CD14-positive monocyte (primary cell): ENCODE data around the gene STAC. TPM values are rescaled to one million over a fixed set of nuclear protein-coding genes. Genes with fewer than 3 reads are reported as not detected.

Experiments used
- DNase-seq, 3 donors: peaks; one replicate each; pipeline ENCODE4 v3.0.0-alpha.2; 2011 to 2022
- H2AFZ ChIP-seq: 2 replicates; pipeline ENCODE4 v1.6.0; 2012; ENCODE audit warnings: mild to moderate bottlenecking, low read depth, low read length, inconsistent platforms; ENCODE audit not compliant: insufficient read depth, poor library complexity, severe bottlenecking
- H3K27ac ChIP-seq, 2 donors: 1 replicate in 1 of 2; 2 replicates in 1 of 2; pipeline ENCODE4 v1.5.1; 2012 to 2013; ENCODE audit warnings: low read length in 2 of 2, control low read depth in 1 of 2, inconsistent platforms in 1 of 2, low read depth in 1 of 2, mild to moderate bottlenecking in 1 of 2
- H3K27me3 ChIP-seq, 2 donors: one replicate each; pipeline versions ENCODE4 v1.6.0 to v1.6.1; 2011 to 2013; ENCODE audit warnings: low read length in 2 of 2; ENCODE audit not compliant: control insufficient read depth in 2 of 2, insufficient read depth in 2 of 2
- H3K36me3 ChIP-seq, 2 donors: replicated peaks in 1 of 2; 1 replicate in 1 of 2; 2 replicates in 1 of 2; pipeline versions ENCODE4 v1.5.1 to v1.6.1; 2012 to 2013; ENCODE audit warnings: low read length in 2 of 2, control low read depth in 1 of 2, inconsistent platforms in 1 of 2, mild to moderate bottlenecking in 1 of 2; ENCODE audit not compliant: insufficient read depth in 2 of 2, control insufficient read depth in 1 of 2
- H3K4me1 ChIP-seq, 2 donors: 1 replicate in 1 of 2; 2 replicates in 1 of 2; pipeline versions ENCODE4 v1.5.1 to v1.6.1; 2012 to 2013; ENCODE audit warnings: low read length in 2 of 2, control low read depth in 1 of 2, inconsistent platforms in 1 of 2, mild to moderate bottlenecking in 1 of 2, moderate library complexity in 1 of 2; ENCODE audit not compliant: insufficient read depth in 2 of 2, control insufficient read depth in 1 of 2
- H3K4me2 ChIP-seq: replicated peaks from 2 replicates; pipeline ENCODE3; 2012; ENCODE audit warnings: low read length, moderate library complexity, mild to moderate bottlenecking; ENCODE audit not compliant: poor library complexity, severe bottlenecking; ENCODE audit errors: extremely low read depth
- H3K4me3 ChIP-seq, 3 experiments: fragments of 200-600 bp in 1 of 3; sonication (generic) in 1 of 3; replicated peaks in 1 of 3; 1 replicate in 2 of 3; 2 replicates in 1 of 3; pipeline ENCODE4 v1.5.1; 2011 to 2013; ENCODE audit warnings: low read length in 3 of 3, mild to moderate bottlenecking in 3 of 3, control low read depth in 2 of 3, low read depth in 2 of 3, inconsistent platforms in 1 of 3, moderate library complexity in 1 of 3
- H3K79me2 ChIP-seq: 2 replicates; pipeline ENCODE4 v1.6.0; 2012; ENCODE audit warnings: mild to moderate bottlenecking, control low read depth, inconsistent platforms, low read length, moderate library complexity; ENCODE audit not compliant: insufficient read depth
- H3K9ac ChIP-seq: 2 replicates; pipeline ENCODE4 v1.6.0; 2017; ENCODE audit warnings: low read length, mild to moderate bottlenecking; ENCODE audit not compliant: insufficient read depth, poor library complexity, severe bottlenecking
- H3K9me3 ChIP-seq, 2 donors: replicated peaks in 1 of 2; 1 replicate in 1 of 2; 2 replicates in 1 of 2; pipeline versions ENCODE4 v1.5.1 to v1.6.1; 2012 to 2013; ENCODE audit warnings: low read length in 2 of 2, control low read depth in 1 of 2; ENCODE audit not compliant: control insufficient read depth in 1 of 2, insufficient read depth in 1 of 2
- H4K20me1 ChIP-seq: 2 replicates; pipeline ENCODE4 v1.6.0; 2012; ENCODE audit warnings: mild to moderate bottlenecking, low read length, control low read depth, moderate library complexity; ENCODE audit not compliant: insufficient read depth
- H3K27ac Mint-ChIP-seq, 7 donors: one replicate each; pipeline ENCODE4 v1.8.0; 2020; ENCODE audit warnings: mild to moderate bottlenecking in 7 of 7, mixed read lengths in 7 of 7, moderate library complexity in 6 of 7, inconsistent platforms in 2 of 7
- H3K27me3 Mint-ChIP-seq, 3 donors: one replicate each; pipeline ENCODE4 v1.8.0; 2021 to 2022; ENCODE audit warnings: low read depth in 3 of 3, mild to moderate bottlenecking in 3 of 3, mixed read lengths in 3 of 3, moderate library complexity in 3 of 3, inconsistent platforms in 1 of 3
- H3K36me3 Mint-ChIP-seq, 2 donors: one replicate each; pipeline ENCODE4 v1.8.0; 2020; ENCODE audit warnings: mixed read lengths in 2 of 2, inconsistent platforms in 1 of 2, mild to moderate bottlenecking in 1 of 2
- H3K4me1 Mint-ChIP-seq: one replicate; pipeline ENCODE4 v1.8.0; 2020; ENCODE audit warnings: mild to moderate bottlenecking, mixed read lengths
- H3K4me3 Mint-ChIP-seq, 2 donors: one replicate each; pipeline ENCODE4 v1.8.0; 2020; ENCODE audit warnings: mild to moderate bottlenecking in 2 of 2, mixed read lengths in 2 of 2, moderate library complexity in 1 of 2
- H3K9me3 Mint-ChIP-seq, 7 donors: one replicate each; pipeline ENCODE4 v1.8.0; 2020 to 2022; ENCODE audit warnings: mixed read lengths in 7 of 7, mild to moderate bottlenecking in 6 of 7, moderate library complexity in 6 of 7, inconsistent platforms in 2 of 7
- WGBS: methylation state at CpG from one replicate; pipeline ENCODE4 v1.1.5; 2013; ENCODE audit warnings: missing lambda C conversion rate; ENCODE audit not compliant: insufficient coverage; 5-methylcytosine and 5-hydroxymethylcytosine counted together
- intact Hi-C, 2 donors: fragments of 100-400 bp; cut with micrococcal nuclease; formaldehyde crosslinking; loops; one replicate each; pipeline versions ENCODE4 v1.15.0 to v1.15.1; 2023
- polyA plus RNA-seq, 3 donors: library from polyadenylated mRNA; depleted of rRNA in 1 of 3; unstranded in 2 of 3; stranded (reverse) in 1 of 3; fragments of 300-500 nt in 2 of 3; fragments of >200 nt in 1 of 3; fragmentation: Illumina TruSeq in 2 of 3; gene quantifications; 1 replicate in 2 of 3; 2 replicates in 1 of 3; pipeline ENCODE4 v1.2.3, GENCODE V29; 2012 to 2021
- TF ChIP-seq, protein P1 (sequence below): fragments of 200-600 bp; IDR thresholded peaks from one replicate; pipeline ENCODE4 v1.8.0; 2022; ENCODE audit warnings: antibody characterized with exemption, mild to moderate bottlenecking

Gene STAC
- polyA plus RNA-seq, 3 donors, result 0.10 to 0.40 (median 0.12) TPM

DNA sequence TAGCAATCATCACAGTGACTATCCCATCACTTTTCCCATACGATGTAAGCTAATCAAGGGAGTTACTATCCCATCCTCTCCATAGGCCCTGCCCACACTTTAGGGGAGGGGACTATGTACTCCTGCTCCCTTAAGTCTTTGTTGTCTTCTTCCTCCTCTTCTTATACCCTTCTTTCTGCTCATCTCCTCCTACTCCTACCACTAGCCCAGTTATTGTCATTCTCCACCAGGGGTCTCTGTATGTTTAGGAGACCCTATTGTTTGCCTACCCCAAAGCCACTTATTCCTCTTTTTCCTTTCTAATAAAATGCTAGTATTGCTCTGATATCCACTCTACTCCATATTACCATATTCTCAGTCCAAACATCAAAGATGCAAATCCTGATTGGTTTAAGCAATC lies 27.8 kb downstream of the STAC start:
- Histone ChIP-seq H3K4me2 (no peak overlapping the region), H3K9ac (no peak overlapping the region), H2AFZ (no peak overlapping the region), H3K27ac (no peak overlapping the region), H4K20me1 (no peaks in the 10 kb centered on the region), H3K36me3 (no peaks in the 10 kb centered on the region), H3K9me3 (no peaks in the 10 kb centered on the region), H3K4me1 (no peaks in the 10 kb centered on the region), H3K4me3 (no peak overlapping the region), H3K79me2 (no peaks in the 10 kb centered on the region), H3K27me3 (no peaks in the 10 kb centered on the region)
- no peak overlapping the region for H3K4me3 Mint-ChIP-seq
- DNase-seq, result no peak
- WGBS, result 100% methylated on average over 1 of the region's 1 CpG
- no peaks in the 10 kb centered on the region for H3K4me1 Mint-ChIP-seq
- H3K36me3 Mint-ChIP-seq, result no peaks in the 10 kb centered on the region
- no peaks in the 10 kb centered on the region for H3K9me3 Mint-ChIP-seq
- TF ChIP-seq, protein P1, sequence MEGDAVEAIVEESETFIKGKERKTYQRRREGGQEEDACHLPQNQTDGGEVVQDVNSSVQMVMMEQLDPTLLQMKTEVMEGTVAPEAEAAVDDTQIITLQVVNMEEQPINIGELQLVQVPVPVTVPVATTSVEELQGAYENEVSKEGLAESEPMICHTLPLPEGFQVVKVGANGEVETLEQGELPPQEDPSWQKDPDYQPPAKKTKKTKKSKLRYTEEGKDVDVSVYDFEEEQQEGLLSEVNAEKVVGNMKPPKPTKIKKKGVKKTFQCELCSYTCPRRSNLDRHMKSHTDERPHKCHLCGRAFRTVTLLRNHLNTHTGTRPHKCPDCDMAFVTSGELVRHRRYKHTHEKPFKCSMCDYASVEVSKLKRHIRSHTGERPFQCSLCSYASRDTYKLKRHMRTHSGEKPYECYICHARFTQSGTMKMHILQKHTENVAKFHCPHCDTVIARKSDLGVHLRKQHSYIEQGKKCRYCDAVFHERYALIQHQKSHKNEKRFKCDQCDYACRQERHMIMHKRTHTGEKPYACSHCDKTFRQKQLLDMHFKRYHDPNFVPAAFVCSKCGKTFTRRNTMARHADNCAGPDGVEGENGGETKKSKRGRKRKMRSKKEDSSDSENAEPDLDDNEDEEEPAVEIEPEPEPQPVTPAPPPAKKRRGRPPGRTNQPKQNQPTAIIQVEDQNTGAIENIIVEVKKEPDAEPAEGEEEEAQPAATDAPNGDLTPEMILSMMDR, result peak; percentile 22
- no peaks in the 10 kb centered on the region for H3K27me3 Mint-ChIP-seq
- H3K27ac Mint-ChIP-seq, result no peak overlapping the region
- intact Hi-C loops, result no loop called here

DNA sequence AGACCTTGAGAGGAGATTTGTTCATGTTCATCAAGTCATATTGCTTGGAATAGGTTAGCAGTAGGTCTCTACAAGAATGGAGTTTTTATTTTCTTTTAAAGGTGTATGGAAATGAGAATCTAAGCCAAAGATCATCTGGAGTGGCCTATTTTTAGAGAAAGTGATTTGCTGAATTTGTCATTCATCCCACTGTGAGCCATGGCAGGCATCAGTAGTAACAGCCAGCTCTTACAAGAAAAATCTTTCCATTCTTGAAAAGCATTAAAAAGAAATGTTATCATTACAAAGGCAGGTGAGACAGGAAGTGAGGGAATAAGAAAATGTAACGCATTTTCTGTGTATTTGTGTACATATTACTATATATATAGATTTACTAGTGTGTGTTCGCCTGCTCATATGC lies 29.6 kb downstream of the STAC start:
- no peaks in the 10 kb centered on the region for H3K27me3 ChIP-seq
- H3K9ac ChIP-seq, result no peak overlapping the region
- H3K27ac ChIP-seq, result no peak overlapping the region
- H3K27me3 Mint-ChIP-seq, result no peaks in the 10 kb centered on the region
- 83% methylated on average over 1 of the region's 2 CpGs for WGBS
- no peaks in the 10 kb centered on the region for H3K4me1 ChIP-seq
- no peaks in the 10 kb centered on the region for H4K20me1 ChIP-seq
- H3K9me3 ChIP-seq, result peaks cover 0 to 2% of the 10 kb centered on the region in 2 donors
- H3K4me2 ChIP-seq, result no peak overlapping the region
- H3K36me3 Mint-ChIP-seq, result no peaks in the 10 kb centered on the region
- no peak overlapping the region for H2AFZ ChIP-seq
- peaks cover 2 to 8% (median 2%) of the 10 kb centered on the region in 7 donors for H3K9me3 Mint-ChIP-seq
- H3K36me3 ChIP-seq, result no peaks in the 10 kb centered on the region
- no peak overlapping the region for H3K4me3 ChIP-seq
- H3K4me3 Mint-ChIP-seq, result no peak overlapping the region
- H3K27ac Mint-ChIP-seq, result no peak overlapping the region
- intact Hi-C loops, result no loop called here
- no peaks in the 10 kb centered on the region for H3K4me1 Mint-ChIP-seq
- DNase-seq, result no peak
- no peaks in the 10 kb centered on the region for H3K79me2 ChIP-seq
- TF ChIP-seq, protein P1, result no peak
